Hepatocyte (in vitro differentiated cells): ENCODE measurements around the gene OTOP3. TPM values are rescaled to one million over a fixed set of nuclear protein-coding genes. Genes with fewer than 3 reads are reported as not detected.
A peak's percentile ranks its signal among the peaks of the same experiment; 100 is the strongest.

Source experiments
- DNase-seq: peaks from one replicate; pipeline ENCODE4 v3.0.0-alpha.2; 2016; ENCODE audit warnings: low spot score
- H2AFZ ChIP-seq: fragments of 200-600 bp; sonication (generic); 2 replicates; pipeline ENCODE4 v1.6.0; 2016; ENCODE audit warnings: antibody characterized with exemption, mild to moderate bottlenecking
- H3K27ac ChIP-seq: fragments of 200-600 bp; sonication (generic); 2 replicates; pipeline ENCODE4 v1.5.1; 2016; ENCODE audit warnings: mild to moderate bottlenecking
- H3K27me3 ChIP-seq: fragments of 200-600 bp; sonication (generic); 2 replicates; pipeline ENCODE4 v1.6.1; 2016
- H3K36me3 ChIP-seq: fragments of 200-600 bp; sonication (generic); replicated peaks from 2 replicates; pipeline ENCODE4 v1.5.1; 2016; ENCODE audit warnings: low read depth; ENCODE audit not compliant: insufficient read depth
- H3K4me1 ChIP-seq: fragments of 200-600 bp; sonication (generic); 2 replicates; pipeline ENCODE4 v1.5.1; 2016; ENCODE audit warnings: mild to moderate bottlenecking, moderate library complexity; ENCODE audit not compliant: insufficient read depth
- H3K4me2 ChIP-seq: fragments of 200-600 bp; sonication (generic); 2 replicates; pipeline ENCODE4 v1.6.0; 2016
- H3K4me3 ChIP-seq: fragments of 200-600 bp; sonication (generic); 2 replicates; pipeline ENCODE4 v1.5.1; 2016; ENCODE audit warnings: mild to moderate bottlenecking
- H3K79me2 ChIP-seq: fragments of 200-600 bp; sonication (generic); 2 replicates; pipeline ENCODE4 v1.6.0; 2017; ENCODE audit warnings: mild to moderate bottlenecking
- H3K9me2 ChIP-seq: fragments of 200-600 bp; sonication (generic); replicated peaks from 2 replicates; pipeline ENCODE4 v1.6.0; 2017; ENCODE audit warnings: mild to moderate bottlenecking; ENCODE audit not compliant: insufficient read depth
- H3K9me3 ChIP-seq: fragments of 200-600 bp; sonication (generic); 2 replicates; pipeline ENCODE4 v1.5.1; 2016; ENCODE audit warnings: low read depth, mild to moderate bottlenecking
- H4K20me1 ChIP-seq: fragments of 200-600 bp; sonication (generic); 2 replicates; pipeline ENCODE4 v1.6.0; 2016; ENCODE audit warnings: mild to moderate bottlenecking; ENCODE audit not compliant: insufficient read depth, poor library complexity, severe bottlenecking
- CTCF ChIP-seq: fragments of 200-600 bp; sonication (generic); IDR thresholded peaks from 2 replicates; pipeline ENCODE4 v1.5.1; 2016; ENCODE audit warnings: antibody characterized with exemption, mild to moderate bottlenecking; ENCODE audit not compliant: poor library complexity
- EZH2 ChIP-seq: fragments of 200-600 bp; sonication (generic); IDR thresholded peaks from 2 replicates; pipeline ENCODE4 v1.6.1; 2016; ENCODE audit warnings: antibody characterized with exemption, mild to moderate bottlenecking, borderline replicate concordance
- EZH2phosphoT487 ChIP-seq: fragments of 200-600 bp; sonication (generic); IDR thresholded peaks from one replicate; pipeline ENCODE4 v1.6.1; 2018; ENCODE audit warnings: antibody characterized with exemption, mild to moderate bottlenecking, low read depth, moderate library complexity; ENCODE audit not compliant: unreplicated experiment, severe bottlenecking
- WGBS: methylation state at CpG from one replicate; pipeline ENCODE4 v1.1.6; 2016; ENCODE audit warnings: low lambda C conversion rate; ENCODE audit errors: missing lambda C conversion rate; 5-methylcytosine and 5-hydroxymethylcytosine counted together
- polyA plus RNA-seq: library from polyadenylated mRNA; unstranded; fragments of >200 nt; fragmentation: Nextera tagmentation; extraction: Ambion mirVana; gene quantifications from 2 replicates; pipeline ENCODE4 v1.2.1, GENCODE V29; 2016
- total RNA-seq: library from RNA; depleted of rRNA; stranded (reverse); fragments of >200 nt; gene quantifications from 2 replicates; pipeline ENCODE4 v1.2.3, GENCODE V29; 2014

OTOP3 gene
- total RNA-seq (0.43 and 0.60 TPM in 2 replicates), polyA plus RNA-seq (not detected in 2 replicates)

- Histone ChIP-seq H3K36me3 (no peaks in the 10 kb centered on the region), H3K9me2 (no peaks in the 10 kb centered on the region), H3K27me3 (peaks cover 70% of the 10 kb centered on the region), H3K4me1 (peaks cover 7% of the 10 kb centered on the region), H3K79me2 (no peaks in the 10 kb centered on the region), H4K20me1 (no peaks in the 10 kb centered on the region), H3K4me2 (peak within 1 kb of the TSS; percentile 67), H3K27ac (no peak within 1 kb of the TSS), H3K9me3 (no peaks in the 10 kb centered on the region), H2AFZ (no peak within 1 kb of the TSS), H3K4me3 (no peak within 1 kb of the TSS)
- no peak for DNase-seq
- TF ChIP-seq CTCF (no peak), EZH2 (peak; percentile 92), EZH2phosphoT487 (peak; percentile 76)
- 8% methylated on average over 77 of the region's 78 CpGs for WGBS
Observed at GRCh38 chr17:74935585-74936469, at the start of gene OTOP3. Gene OTOP3 (plus strand): TSS chr17:74935898. CDS start chr17:74935922, 24 bp downstream.

GRCh38 chr17:74888469-74888868, 47.2 kb upstream of the OTOP3 start:
- H2AFZ ChIP-seq: no peak overlapping the region
- no peaks in the 10 kb centered on the region for H3K79me2 ChIP-seq
- peaks cover 5% of the 10 kb centered on the region for H3K4me1 ChIP-seq
- H4K20me1 ChIP-seq: no peaks in the 10 kb centered on the region
- no peak for TF ChIP-seq EZH2
- TF ChIP-seq EZH2phosphoT487: no peak
- TF ChIP-seq CTCF: no peak
- H3K36me3 ChIP-seq: no peaks in the 10 kb centered on the region
- 62% methylated on average over 13 of the region's 13 CpGs for WGBS
- H3K9me3 ChIP-seq: no peaks in the 10 kb centered on the region
- DNase-seq: no peak
- peaks cover 14% of the 10 kb centered on the region for H3K27me3 ChIP-seq
- H3K27ac ChIP-seq: no peak overlapping the region
- H3K4me2 ChIP-seq: no peak overlapping the region
- H3K9me2 ChIP-seq: no peaks in the 10 kb centered on the region
- no peak overlapping the region for H3K4me3 ChIP-seq

GRCh38 chr17:74890554-74890953, 45.1 kb upstream of the OTOP3 start:
- Histone ChIP-seq H3K4me1 (peaks cover 9% of the 10 kb centered on the region), H3K79me2 (no peaks in the 10 kb centered on the region), H3K4me2 (no peak overlapping the region), H3K27me3 (peaks cover 32% of the 10 kb centered on the region), H4K20me1 (no peaks in the 10 kb centered on the region), H2AFZ (no peak overlapping the region), H3K9me3 (no peaks in the 10 kb centered on the region), H3K4me3 (no peak overlapping the region), H3K36me3 (no peaks in the 10 kb centered on the region), H3K27ac (no peak overlapping the region), H3K9me2 (no peaks in the 10 kb centered on the region)
- DNase-seq: no peak
- TF ChIP-seq CTCF (no peak), EZH2 (no peak), EZH2phosphoT487 (no peak)
- 91% methylated on average over 7 of the region's 7 CpGs for WGBS
